ENCODE measurements around the gene PODNL1.
"Not testable (repeated sequence)": the region's sequence is repeated elsewhere in the genome, so short reads cannot be mapped to it uniquely, and the experiment has no call there.

PODNL1 gene

DNA sequence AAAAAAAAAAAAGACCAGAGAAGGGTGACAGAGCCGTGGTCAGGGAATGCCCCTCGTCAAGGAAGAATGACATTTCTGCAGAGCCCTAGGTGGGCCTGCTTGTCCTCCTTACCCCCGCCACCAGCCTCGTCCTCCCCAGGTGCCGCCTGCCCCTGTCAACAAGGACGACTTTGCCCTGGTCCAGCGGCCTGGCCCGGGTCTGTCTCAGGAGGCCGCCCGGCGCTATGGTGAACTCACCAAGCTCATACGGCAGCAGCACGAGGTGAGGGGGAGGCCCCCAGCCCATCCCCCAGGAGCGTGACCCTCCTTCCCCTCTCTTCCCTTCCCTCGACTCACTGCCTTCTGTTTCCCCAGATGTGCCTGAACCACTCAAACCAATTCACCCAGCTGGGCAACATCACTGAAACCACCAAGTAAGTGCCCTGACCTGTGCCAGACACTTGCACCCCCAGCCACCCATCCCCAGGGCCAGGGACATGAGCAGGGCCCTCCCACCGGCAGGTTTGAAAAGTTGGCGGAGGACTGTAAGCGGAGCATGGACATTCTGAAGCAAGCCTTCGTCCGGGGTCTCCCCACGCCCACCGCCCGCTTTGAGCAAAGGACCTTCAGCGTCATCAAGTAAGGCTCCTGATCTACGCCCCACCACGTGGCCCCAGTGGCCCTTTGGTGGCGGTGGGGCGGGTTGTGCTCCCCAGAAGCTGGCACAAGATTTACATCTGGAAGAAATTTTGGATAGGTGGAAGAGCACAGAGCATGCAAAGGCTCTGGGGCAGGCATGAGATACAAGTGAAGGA lies 14.8 kb downstream of the PODNL1 start:
- DNase-seq (ENCODE audit: low spot score), result no peak

GRCh38 chr19:13922118-13922517 lies 16.1 kb downstream of the PODNL1 start:
- not testable (repeated sequence) for DNase-seq (ENCODE audit: low spot score)

DNA sequence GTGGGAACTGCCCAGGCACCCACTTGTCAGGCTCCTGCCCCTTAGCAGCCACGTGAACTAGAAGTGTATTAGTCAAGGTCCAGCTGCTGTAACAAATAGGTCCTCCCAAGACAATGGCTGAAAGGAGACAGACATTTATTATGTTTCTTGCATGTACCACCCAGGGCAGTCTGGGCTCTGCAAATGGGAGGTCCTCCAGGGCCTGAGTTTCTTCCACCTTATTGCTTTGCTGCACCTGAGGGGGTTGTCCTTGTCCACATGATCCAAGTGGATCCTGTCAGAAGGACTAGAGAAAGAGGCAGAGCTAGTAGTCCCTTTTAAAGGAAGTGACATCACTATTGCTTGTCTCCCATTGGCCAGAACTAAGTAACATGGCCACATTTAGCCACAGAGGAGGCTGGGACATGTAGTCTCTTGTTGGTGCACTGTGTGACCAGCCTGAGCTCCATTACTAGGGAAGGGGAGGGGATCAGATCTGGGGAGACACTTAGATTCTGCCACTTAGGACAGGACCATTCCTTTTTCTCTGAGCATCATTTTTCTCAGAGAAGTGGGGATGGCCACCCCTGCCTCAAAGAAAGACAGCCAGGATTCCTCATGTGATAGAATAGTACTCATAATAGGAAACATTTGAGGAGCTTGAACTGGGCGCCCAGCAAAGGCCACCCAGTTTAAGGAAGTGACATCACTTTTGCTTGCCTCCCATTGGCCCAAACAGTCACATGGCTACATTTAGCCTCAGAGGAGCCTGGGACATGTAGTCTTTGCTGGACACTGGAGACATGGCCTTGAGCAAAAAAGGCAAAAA lies 17.1 kb downstream of the PODNL1 start:
- DNase-seq (ENCODE audit: low spot score), result peak; percentile 58

DNA sequence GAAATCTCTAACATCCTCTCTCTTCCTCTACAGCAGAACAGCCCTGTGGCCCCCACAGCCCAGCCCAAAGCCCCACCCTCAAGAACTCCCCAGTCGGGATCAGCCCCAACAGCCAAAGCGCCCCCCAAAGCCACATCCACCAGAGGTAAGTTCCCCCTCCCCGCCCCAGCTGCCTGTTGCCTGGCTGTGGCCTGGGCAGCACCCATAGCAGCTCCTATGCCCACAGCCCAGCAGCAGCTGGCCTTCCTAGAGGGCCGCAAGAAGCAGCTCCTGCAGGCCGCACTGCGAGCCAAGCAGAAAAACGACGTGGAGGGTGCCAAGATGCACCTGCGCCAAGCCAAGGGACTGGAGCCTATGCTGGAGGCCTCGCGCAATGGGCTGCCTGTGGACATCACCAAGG lies 17.7 kb downstream of the PODNL1 start:
- no peak for DNase-seq (ENCODE audit: low spot score)

- DNase-seq (ENCODE audit: low spot score), result no peak
These were observed 19.3 kb downstream of the PODNL1 start for GRCh38 chr19:13918726-13919411.

- DNase-seq (ENCODE audit: low spot score), result no peak
These were observed 20.3 kb downstream of the PODNL1 start for GRCh38 chr19:13917888-13918406.

- DNase-seq (ENCODE audit: low spot score), result no peak
These were observed 23.4 kb downstream of the PODNL1 start for GRCh38 chr19:13914777-13915176.

- DNase-seq (ENCODE audit: low spot score), result no peak
These were observed 24.9 kb downstream of the PODNL1 start for GRCh38 chr19:13913352-13913751.

DNA sequence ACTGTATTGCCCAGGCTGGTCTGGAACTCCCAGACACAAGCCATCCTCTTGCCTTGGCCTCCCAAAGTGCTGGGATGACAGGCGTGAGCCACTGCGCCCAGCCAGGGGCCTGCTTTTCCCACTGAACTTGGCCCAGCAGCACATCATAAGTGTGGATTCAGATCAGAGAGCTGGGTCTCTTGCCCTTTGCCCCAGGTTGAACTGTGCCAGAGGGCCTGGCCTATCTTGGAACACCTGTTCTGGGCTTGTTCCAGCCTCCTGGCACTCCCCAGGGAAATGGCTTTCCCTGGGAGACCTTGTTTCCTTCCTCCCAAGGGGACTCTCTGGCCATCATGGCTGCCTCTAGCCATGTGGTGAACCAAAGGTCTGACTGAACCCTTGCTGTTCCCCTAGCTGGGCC lies 28.8 kb downstream of the PODNL1 start:
- DNase-seq (ENCODE audit: low spot score), result no peak

DNA sequence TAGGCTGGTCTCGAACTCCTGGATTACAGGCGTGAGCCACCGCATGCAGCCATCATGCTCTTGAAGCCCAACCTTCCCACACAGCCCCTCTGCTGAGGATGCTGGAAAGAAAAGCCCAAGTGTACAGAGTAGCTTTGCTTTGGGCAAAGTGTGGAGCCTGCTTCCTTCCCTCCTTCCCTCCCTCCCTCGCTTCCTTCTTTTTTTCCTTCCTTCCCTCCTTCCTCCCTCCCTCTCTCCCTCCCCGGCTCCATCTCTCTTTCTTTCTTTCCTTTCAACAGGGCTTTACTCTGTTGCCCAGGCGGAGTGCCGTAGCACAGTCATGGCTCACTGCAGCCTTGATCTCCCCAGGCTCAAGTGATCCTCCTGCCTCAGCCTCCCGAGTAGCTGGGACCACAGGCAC lies 29.5 kb downstream of the PODNL1 start:
- DNase-seq (ENCODE audit: low spot score), result no peak

GRCh38 chr19:13906910-13907309 lies 31.3 kb downstream of the PODNL1 start:
- DNase-seq (ENCODE audit: low spot score), result no peak

DNA sequence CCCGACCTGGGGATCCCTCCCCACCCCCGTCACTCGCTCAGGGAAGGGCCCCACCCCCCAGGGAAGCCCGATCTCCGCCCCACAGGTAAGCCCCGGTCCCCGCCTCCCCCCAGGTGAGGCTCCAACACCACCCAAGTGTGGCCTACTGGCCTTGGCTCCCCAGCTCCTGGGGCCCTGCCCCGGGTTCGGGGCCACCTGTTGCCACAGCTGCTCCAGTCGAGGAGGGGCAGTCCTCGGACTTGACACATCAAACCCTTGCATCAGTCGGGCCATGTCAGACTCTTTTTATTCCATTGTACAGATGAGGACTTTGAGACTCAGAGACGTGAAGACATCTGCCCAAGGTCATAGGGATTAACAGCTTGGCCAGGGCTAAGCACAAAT lies 31.7 kb downstream of the PODNL1 start:
- no peak for DNase-seq (ENCODE audit: low spot score)

DNA sequence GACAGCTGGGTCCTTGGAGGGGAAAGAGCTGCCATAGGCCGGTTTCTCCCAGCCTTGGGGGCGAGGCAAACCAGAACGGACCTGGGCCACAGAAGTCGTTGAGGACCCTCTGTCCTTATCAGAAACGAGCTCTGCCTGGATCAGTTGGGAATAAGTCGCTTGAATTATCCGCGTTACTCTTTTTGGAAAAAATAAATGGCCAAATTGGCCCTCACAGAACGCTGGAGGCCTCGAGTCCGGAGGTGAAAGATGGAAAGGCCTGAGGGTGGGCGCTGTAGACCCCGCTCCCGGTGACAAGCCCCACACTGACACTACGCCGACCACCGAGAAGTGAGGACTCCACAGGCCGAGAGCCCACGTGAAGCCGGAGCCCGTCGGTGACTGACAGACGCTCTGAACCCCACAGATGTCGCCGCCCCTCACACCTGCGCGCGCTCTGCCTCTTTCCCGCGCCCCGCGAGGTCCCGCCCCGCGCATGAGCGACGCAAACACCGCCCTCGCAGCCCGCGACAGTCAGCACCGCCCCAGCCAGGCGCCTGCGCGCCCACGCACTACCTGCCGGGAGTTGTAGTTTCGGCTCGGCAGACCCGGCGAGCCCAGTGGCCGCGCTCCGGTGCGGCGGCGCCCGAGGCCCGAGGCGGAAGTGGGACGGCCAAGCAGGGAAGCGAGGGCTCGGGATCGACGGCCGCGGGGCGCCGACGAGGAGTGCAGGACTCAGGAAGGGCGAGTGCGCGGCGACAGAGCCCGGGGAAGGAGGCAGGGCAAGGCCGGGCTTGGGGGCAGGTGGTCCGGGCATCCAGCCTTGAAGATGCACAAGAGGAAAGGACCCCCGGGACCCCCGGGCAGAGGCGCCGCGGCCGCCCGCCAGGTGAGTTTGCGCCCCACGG lies 32.3 kb downstream of the PODNL1 start, which contains the start of the genes BRME1 and CC2D1A:
Gene BRME1, minus strand, starts transcription at position 484 of the 887 bp plus-strand sequence. CDS start 1,225 bp downstream, outside the sequence.
Gene CC2D1A, plus strand, starts transcription at position 568 of the 887 bp plus-strand sequence. Its CDS starts 241 bp downstream, at position 809.
- DNase-seq (ENCODE audit: low spot score), result peak; percentile 99

- no peak for DNase-seq (ENCODE audit: low spot score)
These were observed 35.1 kb downstream of the PODNL1 start for GRCh38 chr19:13902993-13903555.

DNA sequence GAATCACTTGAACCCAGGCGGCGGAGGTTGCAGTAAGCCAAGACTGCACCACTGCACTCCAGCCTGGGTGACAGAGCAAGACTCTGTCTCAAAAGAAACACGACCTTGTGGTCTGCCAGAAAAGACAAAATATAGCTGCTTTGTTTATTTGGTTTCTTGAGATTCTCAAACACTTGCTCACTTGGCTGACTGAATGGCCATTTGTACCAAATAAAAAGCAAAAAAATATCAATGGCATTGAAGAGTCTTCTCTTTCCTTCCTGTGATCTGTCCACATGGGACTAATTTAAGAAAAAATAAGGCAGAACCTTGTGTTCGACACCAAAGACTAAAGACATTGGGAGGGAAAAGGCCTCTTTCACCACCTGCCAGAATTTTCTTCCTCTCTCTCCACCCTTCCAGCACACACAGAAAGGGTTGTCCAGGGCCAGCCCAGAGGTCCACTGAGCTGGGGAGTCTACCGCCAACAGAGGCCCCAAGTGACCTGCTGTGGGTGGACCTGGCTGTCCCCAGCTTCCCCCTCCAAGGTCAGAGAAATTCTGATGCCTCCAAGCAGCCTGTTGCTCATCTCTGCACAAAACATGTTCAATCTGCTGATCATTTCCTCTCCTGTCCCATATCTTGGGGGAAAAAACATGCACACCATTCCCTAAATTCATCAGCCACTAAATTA lies 38.2 kb downstream of the PODNL1 start:
- DNase-seq (ENCODE audit: low spot score), result no peak

DNA sequence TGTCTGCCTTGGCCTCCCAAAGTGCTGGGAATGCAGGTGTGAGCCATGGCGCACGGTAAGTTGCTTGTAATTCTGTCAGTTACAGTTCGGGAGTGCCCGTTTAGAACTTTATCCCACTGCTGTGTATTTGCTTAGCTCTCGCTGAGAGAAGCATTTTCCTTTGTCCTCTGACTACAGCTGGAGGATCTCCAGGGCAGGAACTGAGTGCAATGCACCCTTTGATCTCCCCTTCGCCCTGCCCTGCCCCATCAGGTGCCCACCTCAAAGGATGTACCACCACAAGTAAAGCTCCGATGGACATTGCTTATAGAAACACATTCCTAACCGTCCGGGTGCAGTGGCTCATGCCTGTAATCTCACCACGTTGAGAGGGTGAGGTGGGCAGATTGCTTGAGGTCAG lies 38.8 kb downstream of the PODNL1 start:
- no peak for DNase-seq (ENCODE audit: low spot score)

DNA sequence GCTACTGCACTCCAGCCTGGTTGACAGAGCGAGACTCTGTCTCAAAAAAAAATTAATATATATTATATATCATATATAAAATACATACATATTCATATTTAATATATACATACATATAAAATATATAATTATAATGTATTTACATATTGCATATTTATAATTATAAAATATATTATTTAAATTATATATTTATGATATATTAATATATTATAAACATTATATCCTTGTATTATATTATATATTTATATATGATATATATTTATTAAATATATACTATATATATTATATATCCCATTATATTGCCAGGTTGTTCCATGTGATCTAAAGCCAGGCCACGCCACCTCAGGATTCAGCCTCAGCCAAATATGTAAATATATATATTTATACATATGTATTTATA lies 42.0 kb downstream of the PODNL1 start:
- no peak for DNase-seq (ENCODE audit: low spot score)

- DNase-seq (ENCODE audit: low spot score), result no peak
These were observed 43.7 kb downstream of the PODNL1 start for GRCh38 chr19:13894552-13894951.

- no peak for DNase-seq (ENCODE audit: low spot score)
These were observed 45.3 kb downstream of the PODNL1 start for GRCh38 chr19:13892870-13893269.

- DNase-seq (ENCODE audit: low spot score), result no peak
These were observed 48.1 kb downstream of the PODNL1 start for GRCh38 chr19:13890136-13890535.

All from hepatic stellate cell (primary cell).